GM18520 (cell line): ENCODE measurements around the gene HABP2.

Experiments
- ATAC-seq: cut with Tn5 transposase; IDR thresholded peaks from one replicate; pipeline ENCODE4 v1.9.1; 2021; ENCODE audit not compliant: unreplicated experiment

HABP2 gene

GRCh38 chr10:113600569-113600968, 47.7 kb downstream of the HABP2 start:
- no peak for ATAC-seq

- ATAC-seq = no peak
These were observed 50.4 kb downstream of the HABP2 start for GRCh38 chr10:113603057-113603777.

- ATAC-seq = no peak
These were observed 51.7 kb downstream of the HABP2 start for GRCh38 chr10:113604572-113604971.

GRCh38 chr10:113605268-113605978, 52.6 kb downstream of the HABP2 start:
- ATAC-seq = no peak

GRCh38 chr10:113609704-113610108, 56.9 kb downstream of the HABP2 start:
- ATAC-seq = no peak

- ATAC-seq = no peak
These were observed 58.1 kb downstream of the HABP2 start for GRCh38 chr10:113610631-113611601.

- ATAC-seq = no peak
These were observed 59.3 kb downstream of the HABP2 start for GRCh38 chr10:113612154-113612553.

GRCh38 chr10:113613427-113613826, 60.6 kb downstream of the HABP2 start:
- no peak for ATAC-seq

- no peak for ATAC-seq
These were observed 61.3 kb downstream of the HABP2 start for GRCh38 chr10:113613977-113614690.

- ATAC-seq = no peak
These were observed 63.6 kb downstream of the HABP2 start for GRCh38 chr10:113616244-113617074.

GRCh38 chr10:113617086-113617485, 64.2 kb downstream of the HABP2 start:
- no peak for ATAC-seq

GRCh38 chr10:113618338-113618737, 65.5 kb downstream of the HABP2 start:
- ATAC-seq = no peak

- no peak for ATAC-seq
These were observed 66.5 kb downstream of the HABP2 start for GRCh38 chr10:113619401-113619800.

GRCh38 chr10:113620511-113620910, 67.7 kb downstream of the HABP2 start:
- ATAC-seq = no peak

GRCh38 chr10:113620936-113621335, 68.1 kb downstream of the HABP2 start:
- ATAC-seq = no peak

GRCh38 chr10:113621799-113622198, 68.9 kb downstream of the HABP2 start:
- no peak for ATAC-seq

GRCh38 chr10:113622831-113623230, 70.0 kb downstream of the HABP2 start:
- ATAC-seq = no peak

- ATAC-seq = no peak
These were observed 72.8 kb downstream of the HABP2 start for GRCh38 chr10:113625461-113626186.

GRCh38 chr10:113626809-113627355, 74.0 kb downstream of the HABP2 start:
- ATAC-seq = no peak
